GM12875 (cell line): ENCODE data around the gene TNFRSF25.

ENCODE experiments used
- H3K4me3 ChIP-seq: one replicate; pipeline ENCODE4 v1.5.1; 2011; ENCODE audit warnings: low read depth, low read length, control low read depth
- TF ChIP-seq, protein P1 (sequence below): IDR thresholded peaks from 2 replicates; pipeline ENCODE4 v1.5.1; 2011; ENCODE audit warnings: low read depth, mild to moderate bottlenecking, control low read depth, inconsistent platforms, low read length, moderate library complexity, borderline replicate concordance; ENCODE audit not compliant: insufficient read depth

The TNFRSF25 gene

DNA sequence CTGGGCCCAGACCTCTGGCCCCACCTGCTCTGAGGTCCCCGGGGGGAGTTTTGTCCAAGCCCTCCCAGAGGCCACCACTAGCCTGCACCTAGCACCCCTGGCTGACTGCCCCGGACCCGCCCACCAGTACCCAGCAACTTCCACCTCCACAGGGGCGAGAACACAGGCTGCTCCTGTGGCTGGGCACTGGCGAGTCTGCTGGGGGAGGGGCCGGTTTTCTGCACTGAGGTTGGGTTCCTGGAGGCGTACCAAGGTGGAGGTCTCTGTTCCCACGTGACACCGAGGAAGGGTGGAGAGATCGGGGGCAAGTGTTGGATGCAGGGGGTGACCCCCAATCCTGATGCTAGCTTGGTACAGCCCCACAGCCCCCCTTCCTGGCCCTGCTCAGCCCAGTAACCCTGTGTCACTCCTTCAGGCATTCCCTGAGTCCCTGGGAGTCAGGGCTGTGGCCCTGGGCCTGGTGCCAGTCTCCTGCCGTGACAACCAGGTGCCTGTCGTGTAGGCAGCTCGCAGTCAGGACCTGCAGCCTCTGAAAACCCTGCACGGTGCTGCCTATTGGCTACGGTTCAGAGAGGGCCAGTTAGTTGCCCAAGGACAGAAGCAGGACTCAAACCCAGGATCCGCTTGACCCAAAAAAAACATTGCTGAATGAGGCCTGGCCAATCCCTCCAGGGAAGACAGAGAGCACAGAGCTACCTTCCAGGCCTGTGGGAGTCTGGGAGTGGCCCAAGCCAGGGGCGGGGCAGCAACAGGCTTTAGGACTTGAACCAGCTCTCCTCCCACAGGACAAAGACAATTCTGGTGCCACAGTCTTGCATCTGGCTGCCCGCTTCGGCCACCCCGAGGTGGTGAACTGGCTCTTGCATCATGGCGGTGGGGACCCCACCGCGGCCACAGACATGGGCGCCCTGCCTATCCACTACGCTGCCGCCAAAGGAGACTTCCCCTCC is 38.3 kb downstream of the TNFRSF25 start:
- no peak overlapping the region for H3K4me3 ChIP-seq
- TF ChIP-seq, protein P1, sequence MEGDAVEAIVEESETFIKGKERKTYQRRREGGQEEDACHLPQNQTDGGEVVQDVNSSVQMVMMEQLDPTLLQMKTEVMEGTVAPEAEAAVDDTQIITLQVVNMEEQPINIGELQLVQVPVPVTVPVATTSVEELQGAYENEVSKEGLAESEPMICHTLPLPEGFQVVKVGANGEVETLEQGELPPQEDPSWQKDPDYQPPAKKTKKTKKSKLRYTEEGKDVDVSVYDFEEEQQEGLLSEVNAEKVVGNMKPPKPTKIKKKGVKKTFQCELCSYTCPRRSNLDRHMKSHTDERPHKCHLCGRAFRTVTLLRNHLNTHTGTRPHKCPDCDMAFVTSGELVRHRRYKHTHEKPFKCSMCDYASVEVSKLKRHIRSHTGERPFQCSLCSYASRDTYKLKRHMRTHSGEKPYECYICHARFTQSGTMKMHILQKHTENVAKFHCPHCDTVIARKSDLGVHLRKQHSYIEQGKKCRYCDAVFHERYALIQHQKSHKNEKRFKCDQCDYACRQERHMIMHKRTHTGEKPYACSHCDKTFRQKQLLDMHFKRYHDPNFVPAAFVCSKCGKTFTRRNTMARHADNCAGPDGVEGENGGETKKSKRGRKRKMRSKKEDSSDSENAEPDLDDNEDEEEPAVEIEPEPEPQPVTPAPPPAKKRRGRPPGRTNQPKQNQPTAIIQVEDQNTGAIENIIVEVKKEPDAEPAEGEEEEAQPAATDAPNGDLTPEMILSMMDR, result no peak

DNA sequence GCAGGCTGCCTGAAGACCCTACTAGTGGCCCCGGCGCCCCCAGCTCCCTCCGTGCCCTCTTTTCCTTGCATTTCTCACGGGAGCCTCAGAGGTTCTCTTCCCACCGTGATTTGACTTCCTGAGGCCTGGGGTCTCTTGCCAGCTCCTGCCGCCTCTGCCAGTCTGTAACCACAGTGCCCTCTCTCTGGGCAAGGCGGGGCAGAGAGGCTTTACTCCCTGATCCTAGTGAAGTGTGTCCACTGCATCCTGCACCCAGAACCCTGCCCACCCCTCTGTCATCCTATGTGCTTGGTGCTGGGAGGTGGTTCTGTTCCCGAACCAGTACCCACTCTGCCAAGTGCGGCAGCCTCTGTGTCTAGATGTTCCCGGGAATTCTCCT is 39.0 kb downstream of the TNFRSF25 start:
- TF ChIP-seq, protein P1, result no peak
- H3K4me3 ChIP-seq, result no peak overlapping the region

DNA sequence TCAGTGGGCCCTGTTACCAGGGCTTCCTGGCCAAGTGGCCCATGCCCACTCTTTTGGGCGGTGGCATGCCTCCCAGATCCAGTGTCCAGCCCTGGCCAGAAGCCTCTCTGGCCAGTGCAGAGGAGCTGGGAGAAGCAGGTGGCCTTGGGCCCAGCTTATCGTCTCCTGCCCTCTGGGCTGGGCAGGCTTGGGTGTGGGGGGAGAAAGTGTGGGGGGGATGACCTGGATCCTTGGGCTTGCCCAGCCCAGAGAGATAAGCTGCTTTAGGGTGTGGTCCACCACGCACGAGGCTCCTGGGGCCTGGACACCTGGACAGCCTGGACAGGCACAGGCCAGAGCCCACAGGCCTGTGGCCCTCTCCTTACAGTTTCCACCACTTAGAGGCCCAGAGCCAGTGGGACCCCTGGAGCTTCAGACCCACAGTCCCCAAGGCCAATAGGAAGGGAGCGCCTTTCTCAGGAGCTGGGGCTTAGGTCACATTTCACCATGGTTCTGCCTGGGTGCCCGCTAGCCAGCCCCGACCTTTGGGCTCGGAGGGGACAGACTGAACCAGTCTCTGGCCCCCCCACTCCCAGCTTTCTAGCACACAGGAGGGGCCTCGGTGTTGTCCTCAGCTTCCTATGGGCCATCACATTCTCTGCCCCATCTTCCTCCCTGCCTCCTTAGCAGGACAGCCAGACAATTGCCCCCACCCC is 39.5 kb downstream of the TNFRSF25 start:
- no peak overlapping the region for H3K4me3 ChIP-seq
- TF ChIP-seq, protein P1, result no peak

DNA sequence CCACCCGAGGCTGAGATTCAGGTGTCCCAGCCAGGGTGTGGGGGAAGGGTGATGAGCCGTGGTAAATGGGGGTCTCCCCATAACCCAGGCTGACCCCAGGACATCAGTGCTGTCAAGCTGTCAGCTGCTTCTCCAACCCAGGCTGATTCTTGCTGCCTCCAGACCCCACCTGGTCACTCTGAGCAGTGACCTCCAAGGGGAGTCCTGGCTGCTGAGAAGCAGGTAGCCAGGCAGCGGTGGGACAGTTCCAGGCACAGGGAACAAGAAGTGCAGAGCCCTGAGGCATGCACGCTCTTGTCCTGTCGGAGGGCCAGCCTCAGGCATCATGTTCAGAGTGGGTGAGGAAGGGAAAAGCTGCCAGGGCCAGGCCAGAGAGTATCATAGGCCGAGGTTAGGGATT is 40.3 kb downstream of the TNFRSF25 start:
- H3K4me3 ChIP-seq, result no peak overlapping the region
- TF ChIP-seq, protein P1, result no peak

DNA sequence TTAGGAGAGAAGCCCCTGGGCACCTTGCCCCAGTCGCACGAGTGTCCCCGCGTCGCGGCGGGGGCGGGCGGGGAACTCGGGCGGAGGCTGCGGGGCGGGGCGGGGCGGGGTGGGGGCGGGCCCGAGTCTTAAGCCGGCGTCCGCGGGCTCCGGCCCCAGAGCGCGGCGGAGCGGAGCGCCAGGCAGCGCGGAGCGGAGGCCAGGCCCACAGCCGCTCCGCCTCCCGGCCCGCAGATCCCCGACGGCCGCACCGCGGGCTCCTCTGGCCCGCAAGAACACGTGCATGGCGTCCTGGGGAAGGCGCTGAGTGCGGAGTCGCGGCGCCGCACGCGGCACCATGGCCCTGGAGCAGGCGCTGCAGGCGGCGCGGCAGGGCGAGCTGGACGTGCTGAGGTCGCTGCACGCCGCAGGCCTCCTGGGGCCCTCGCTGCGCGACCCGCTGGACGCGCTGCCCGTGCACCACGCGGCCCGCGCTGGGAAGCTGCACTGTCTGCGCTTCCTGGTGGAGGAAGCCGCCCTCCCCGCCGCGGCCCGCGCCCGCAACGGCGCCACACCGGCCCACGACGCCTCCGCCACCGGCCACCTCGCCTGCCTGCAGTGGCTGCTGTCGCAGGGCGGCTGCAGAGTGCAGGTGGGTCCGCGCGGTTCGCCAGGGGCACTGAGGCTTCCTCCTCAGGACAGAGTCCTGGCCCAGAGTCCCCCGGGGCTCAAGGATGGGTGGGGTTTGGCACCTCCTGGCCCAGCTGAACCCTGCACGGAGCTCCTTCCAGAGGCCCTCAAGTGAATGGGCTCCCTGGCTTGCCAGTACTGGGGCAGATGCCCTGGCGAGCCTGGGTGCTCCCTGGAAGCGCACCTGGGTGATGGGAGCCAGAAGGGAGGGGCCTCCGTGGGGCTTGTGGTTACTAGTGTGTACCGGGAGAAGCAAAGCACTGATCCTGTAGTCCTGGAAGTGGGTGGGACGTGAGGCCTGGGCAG is 41.1 kb downstream of the TNFRSF25 start, which contains the start of gene ESPN:
Gene ESPN, plus strand, starts transcription at position 158 of the 975 bp plus-strand sequence. Its CDS starts 180 bp downstream, at position 338.
- no peak within 1 kb of the TSS for H3K4me3 ChIP-seq
- TF ChIP-seq, protein P1, result no peak

DNA sequence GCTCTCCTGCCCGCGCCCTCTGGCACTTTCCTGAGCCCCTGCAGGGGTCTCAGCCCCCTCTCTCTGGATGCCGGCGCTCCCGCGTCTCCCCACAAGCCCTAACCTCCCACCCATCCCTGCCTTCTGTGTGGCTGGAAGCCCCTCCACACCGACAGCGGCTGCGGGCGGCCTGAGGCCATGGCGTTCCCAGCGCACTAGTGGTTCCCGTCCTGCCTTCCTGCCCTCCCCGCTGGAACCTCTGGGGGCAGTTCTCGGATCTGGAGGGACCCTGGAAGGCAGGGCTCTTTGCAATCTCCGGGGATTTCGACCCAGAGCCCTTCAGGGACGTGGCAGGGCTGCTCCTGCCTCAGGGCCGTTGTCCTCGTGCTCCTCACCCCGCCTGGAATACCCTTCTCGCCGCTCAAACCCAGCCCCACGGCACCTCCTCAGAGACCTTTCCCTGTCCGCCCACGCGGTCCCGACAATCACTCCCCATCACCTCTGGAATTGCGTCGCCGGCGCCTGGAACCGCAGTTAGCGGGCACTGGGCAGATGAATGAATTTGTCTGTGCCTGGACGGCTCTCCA is 41.9 kb downstream of the TNFRSF25 start:
- TF ChIP-seq, protein P1, result no peak
- H3K4me3 ChIP-seq, result no peak overlapping the region
